Gastroesophageal sphincter (tissue), 4 donors: ENCODE results near the gene SETD5. TPM values are rescaled to one million over a fixed set of nuclear protein-coding genes. Genes with fewer than 3 reads are reported as not detected.

Experiments
- ATAC-seq: fragments of 150-250 bp; one replicate; pipeline ENCODE4 v1.9.1; 2016; ENCODE audit warnings: mild to moderate bottlenecking, moderate library complexity
- H3K27ac ChIP-seq, 4 donors: fragments of 200-600 bp; sonication (generic) in 3 of 4; 1 replicate in 3 of 4; 2 replicates in 1 of 4; pipeline ENCODE4 v1.5.1; 2016 to 2019
- H3K27me3 ChIP-seq: fragments of 200-600 bp; sonication (generic); one replicate; pipeline ENCODE4 v1.5.1; 2019
- H3K36me3 ChIP-seq, 2 donors: fragments of 200-600 bp; sonication (generic); one replicate each; pipeline ENCODE4 v1.5.1; 2019; ENCODE audit warnings: control low read depth in 1 of 2
- H3K4me1 ChIP-seq, 3 donors: fragments of 200-600 bp; sonication (generic); 1 replicate in 2 of 3; 2 replicates in 1 of 3; pipeline ENCODE4 v1.5.1; 2016 to 2019; ENCODE audit warnings: control low read depth in 2 of 3
- H3K4me3 ChIP-seq, 2 donors: fragments of 200-600 bp; sonication (generic); one replicate each; pipeline ENCODE4 v1.5.1; 2019; ENCODE audit warnings: mild to moderate bottlenecking in 1 of 2, moderate library complexity in 1 of 2
- H3K9me3 ChIP-seq, 3 donors: fragments of 200-600 bp; sonication (generic); one replicate each; pipeline ENCODE4 v1.5.1; 2017 to 2019; ENCODE audit warnings: control low read depth in 2 of 3
- CTCF ChIP-seq, 4 experiments: fragments of 200-600 bp in 2 of 4; fragments of 450-650 bp in 2 of 4; sonication (generic) in 1 of 4; IDR thresholded peaks; one replicate each; pipeline ENCODE4 v1.5.1; 2017 to 2019; ENCODE audit warnings: antibody characterized with exemption in 4 of 4, mild to moderate bottlenecking in 2 of 4, moderate library complexity in 2 of 4
- EP300 ChIP-seq: sonication (generic); formaldehyde crosslinking; IDR thresholded peaks from one replicate; pipeline ENCODE4 v1.6.1; 2017; ENCODE audit warnings: antibody characterized with exemption, mild to moderate bottlenecking
- POLR2A ChIP-seq, 2 donors: fragments of 450-650 bp; IDR thresholded peaks; one replicate each; pipeline ENCODE4 v1.6.1; 2017; ENCODE audit warnings: antibody characterized with exemption in 2 of 2, mild to moderate bottlenecking in 2 of 2, moderate library complexity in 1 of 2
- POLR2AphosphoS5 ChIP-seq: sonication (generic); formaldehyde crosslinking; IDR thresholded peaks from one replicate; pipeline ENCODE4 v1.6.1; 2017; ENCODE audit warnings: antibody characterized with exemption
- WGBS, 2 donors: methylation state at CpG; one replicate each; pipeline ENCODE4 v1.1.5; 2018; ENCODE audit warnings: low coverage in 1 of 2; 5-methylcytosine and 5-hydroxymethylcytosine counted together
- total RNA-seq, 4 donors: library from RNA; depleted of rRNA; stranded (reverse); fragments of >200 nt; gene quantifications; one replicate each; pipeline ENCODE4 v1.1.0, GENCODE V29; 2016

Gene SETD5
- total RNA-seq, 4 donors from 2014 or later, result 51.5 to 95.3 (median 76.8) TPM

- no peak overlapping the region for H3K4me3 ChIP-seq
- WGBS, 2 donors, result 77 to 80% methylated on average over 7 of the region's 7 CpGs
- H3K27me3 ChIP-seq, result no peaks in the 10 kb centered on the region
- H3K27ac ChIP-seq, result peak overlapping the region in 1 of 4 donors; percentile 20
- TF ChIP-seq EP300 (no peak), POLR2AphosphoS5 (no peak), POLR2A (IDR thresholded peaks at IDR 0.05) (no peak), CTCF (IDR thresholded peaks at IDR 0.05) (no peak)
- H3K4me1 ChIP-seq, result peaks cover 27 to 100% (median 40%) of the 10 kb centered on the region in 3 donors
- H3K9me3 ChIP-seq, result no peaks in the 10 kb centered on the region
- ATAC-seq, result no peak
- no peaks in the 10 kb centered on the region for H3K36me3 ChIP-seq
Observed at GRCh38 chr3:9406856-9407626, 9.6 kb downstream of the SETD5 start.

- H3K4me1 ChIP-seq, result peaks cover 18 to 100% (median 30%) of the 10 kb centered on the region in 3 donors
- 89 to 91% methylated on average over 6 of the region's 6 CpGs for WGBS, 2 donors
Observed at GRCh38 chr3:9408061-9408460, 10.6 kb downstream of the SETD5 start.

GRCh38 chr3:9408546-9408945, 11.1 kb downstream of the SETD5 start:
- 45 to 69% methylated on average over 1 of the region's 1 CpG for WGBS, 2 donors
- no peaks in the 10 kb centered on the region for H3K27me3 ChIP-seq
- H3K4me3 ChIP-seq, result no peak overlapping the region
- peak overlapping the region in 1 of 4 donors; percentile 26 for H3K27ac ChIP-seq
- H3K4me1 ChIP-seq, result peaks cover 20 to 99% (median 25%) of the 10 kb centered on the region in 3 donors
- no peaks in the 10 kb centered on the region for H3K9me3 ChIP-seq
- no peak for ATAC-seq
- TF ChIP-seq CTCF (IDR thresholded peaks at IDR 0.05) (no peak), POLR2AphosphoS5 (no peak), EP300 (no peak), POLR2A (IDR thresholded peaks at IDR 0.05) (no peak)
- H3K36me3 ChIP-seq, result no peaks in the 10 kb centered on the region

More at GRCh38 chr3:9408061-9408460, 10.6 kb downstream of the SETD5 start:
- no peaks in the 10 kb centered on the region for H3K9me3 ChIP-seq
- H3K4me3 ChIP-seq, result no peak overlapping the region
- H3K36me3 ChIP-seq, result no peaks in the 10 kb centered on the region
- peak overlapping the region in 1 of 4 donors; percentile 7 for H3K27ac ChIP-seq
- no peaks in the 10 kb centered on the region for H3K27me3 ChIP-seq
- no peak for ATAC-seq
- TF ChIP-seq EP300 (no peak), CTCF (IDR thresholded peaks at IDR 0.05) (no peak), POLR2A (IDR thresholded peaks at IDR 0.05) (no peak), POLR2AphosphoS5 (no peak)

GRCh38 chr3:9409981-9410854, 12.8 kb downstream of the SETD5 start:
- no peaks in the 10 kb centered on the region for H3K36me3 ChIP-seq
- WGBS, 2 donors, result 72 to 75% methylated on average over 6 of the region's 6 CpGs
- H3K4me1 ChIP-seq, result peaks cover 14 to 86% (median 15%) of the 10 kb centered on the region in 3 donors
- no peak overlapping the region for H3K4me3 ChIP-seq
- no peak overlapping the region for H3K27ac ChIP-seq
- TF ChIP-seq POLR2AphosphoS5 (no peak), POLR2A (IDR thresholded peaks at IDR 0.05) (no peak), CTCF (IDR thresholded peaks at IDR 0.05) (no peak), EP300 (no peak)
- no peaks in the 10 kb centered on the region for H3K9me3 ChIP-seq
- no peaks in the 10 kb centered on the region for H3K27me3 ChIP-seq
- ATAC-seq, result no peak
